MCF 10A (cell line): ENCODE data around the gene INVS. TPM values are rescaled to one million over a fixed set of nuclear protein-coding genes. Genes with fewer than 3 reads are reported as not detected.
A peak's percentile ranks its signal among the peaks of the same experiment; 100 is the strongest.
"Not testable (repeated sequence)": the region's sequence is repeated elsewhere in the genome, so short reads cannot be mapped to it uniquely, and the experiment has no call there.

Experiments
- BruUV-seq: library from RNA; stranded (reverse); fragments of 400-500 nt; replicated peaks from 2 replicates; lab custom pipeline; 2021; lab: Mats Ljungman, UMichigan
- CTCF ChIA-PET: fragments of 300-600 bp; sonication (Branson Sonifier 250); formaldehyde crosslinking; extraction: SDS; loops from one replicate; lab custom pipeline; 2021; ENCODE audit warnings: antibody characterized with exemption, inconsistent platforms; lab: Yijun Ruan, JAX
- POLR2A ChIA-PET: fragments of 300-600, 350-650 bp; sonication (Branson Sonifier 250); formaldehyde crosslinking; extraction: SDS; loops from one replicate; lab custom pipeline; 2020; ENCODE audit warnings: antibody characterized with exemption, inconsistent platforms; lab: Yijun Ruan, JAX
- DNase-seq: peaks from one replicate; pipeline ENCODE4 v3.0.0-alpha.2; 2018; ENCODE audit not compliant: unreplicated experiment
- H3K27ac Mint-ChIP-seq: one replicate; pipeline ENCODE4 v1.8.0; 2022; ENCODE audit warnings: mild to moderate bottlenecking, low read depth, mixed read lengths; ENCODE audit not compliant: unreplicated experiment
- H3K27me3 Mint-ChIP-seq: one replicate; pipeline ENCODE4 v1.8.0; 2022; ENCODE audit warnings: mixed read lengths; ENCODE audit not compliant: insufficient read depth, unreplicated experiment
- H3K36me3 Mint-ChIP-seq: one replicate; pipeline ENCODE4 v1.8.0; 2022; ENCODE audit warnings: mild to moderate bottlenecking, moderate library complexity, mixed read lengths; ENCODE audit not compliant: insufficient read depth, unreplicated experiment
- H3K4me1 Mint-ChIP-seq: one replicate; pipeline ENCODE4 v1.8.0; 2022; ENCODE audit warnings: mixed read lengths; ENCODE audit not compliant: insufficient read depth, unreplicated experiment
- H3K4me3 Mint-ChIP-seq: one replicate; pipeline ENCODE4 v1.8.0; 2022; ENCODE audit warnings: mild to moderate bottlenecking, moderate library complexity, mixed read lengths; ENCODE audit not compliant: unreplicated experiment
- H3K9me3 Mint-ChIP-seq: one replicate; pipeline ENCODE4 v1.8.0; 2022; ENCODE audit warnings: mixed read lengths; ENCODE audit not compliant: unreplicated experiment
- intact Hi-C: fragments of 100-400 bp; cut with micrococcal nuclease; formaldehyde crosslinking; loops from 2 replicates; pipeline ENCODE4 v1.14.1; 2022
- total RNA-seq: library from RNA; stranded (reverse); gene quantifications from 2 replicates; pipeline ENCODE4 v1.2.3, GENCODE V29; 2022
- TF ChIP-seq, protein P1 (sequence below): fragments of 200-600 bp; IDR thresholded peaks from one replicate; pipeline ENCODE4 v1.8.0; 2022; ENCODE audit warnings: antibody characterized with exemption, mild to moderate bottlenecking; ENCODE audit not compliant: unreplicated experiment

INVS gene
- total RNA-seq, 1 experiment from 2014 or later = 21.9 TPM

DNA sequence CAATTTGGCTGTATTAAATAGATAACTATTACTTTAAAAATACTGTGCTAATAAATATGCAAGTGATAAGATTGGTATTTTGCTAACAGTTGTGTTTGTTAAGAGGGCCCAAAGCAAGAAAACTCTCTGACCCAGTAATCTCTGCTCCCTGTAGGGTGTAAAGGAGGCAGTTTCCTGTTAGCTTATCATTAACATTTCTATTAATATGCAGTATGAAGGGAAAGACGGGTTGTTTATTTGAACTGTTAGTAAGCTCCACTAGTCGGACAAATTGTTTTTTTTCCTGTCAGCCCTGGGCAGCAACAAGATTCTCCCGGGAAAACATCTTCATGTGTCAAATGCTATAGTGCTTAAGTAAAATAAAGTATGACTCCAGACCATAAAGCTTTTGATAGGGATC lies 35.9 kb upstream of the INVS start:
- H3K27ac Mint-ChIP-seq = no peak overlapping the region
- ChIA-PET CTCF (interaction anchor here (0.5 to 1.6 kb wide), 6 partner anchors 12 to 919 kb away, joined by 3 to 4 read pairs (median 3); no protein-coding TSS in a partner anchor), POLR2A (interaction anchor here (0.8 kb wide), 1 partner anchor 825 kb away, joined by 3 read pairs; no protein-coding TSS in a partner anchor)
- no peaks in the 10 kb centered on the region for H3K27me3 Mint-ChIP-seq
- no TSS peak for BruUV-seq
- H3K4me3 Mint-ChIP-seq = no peak overlapping the region
- DNase-seq = no peak
- no peaks in the 10 kb centered on the region for H3K9me3 Mint-ChIP-seq
- TF ChIP-seq, protein P1, sequence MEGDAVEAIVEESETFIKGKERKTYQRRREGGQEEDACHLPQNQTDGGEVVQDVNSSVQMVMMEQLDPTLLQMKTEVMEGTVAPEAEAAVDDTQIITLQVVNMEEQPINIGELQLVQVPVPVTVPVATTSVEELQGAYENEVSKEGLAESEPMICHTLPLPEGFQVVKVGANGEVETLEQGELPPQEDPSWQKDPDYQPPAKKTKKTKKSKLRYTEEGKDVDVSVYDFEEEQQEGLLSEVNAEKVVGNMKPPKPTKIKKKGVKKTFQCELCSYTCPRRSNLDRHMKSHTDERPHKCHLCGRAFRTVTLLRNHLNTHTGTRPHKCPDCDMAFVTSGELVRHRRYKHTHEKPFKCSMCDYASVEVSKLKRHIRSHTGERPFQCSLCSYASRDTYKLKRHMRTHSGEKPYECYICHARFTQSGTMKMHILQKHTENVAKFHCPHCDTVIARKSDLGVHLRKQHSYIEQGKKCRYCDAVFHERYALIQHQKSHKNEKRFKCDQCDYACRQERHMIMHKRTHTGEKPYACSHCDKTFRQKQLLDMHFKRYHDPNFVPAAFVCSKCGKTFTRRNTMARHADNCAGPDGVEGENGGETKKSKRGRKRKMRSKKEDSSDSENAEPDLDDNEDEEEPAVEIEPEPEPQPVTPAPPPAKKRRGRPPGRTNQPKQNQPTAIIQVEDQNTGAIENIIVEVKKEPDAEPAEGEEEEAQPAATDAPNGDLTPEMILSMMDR = no peak
- intact Hi-C loops = no loop called here
- H3K4me1 Mint-ChIP-seq = peaks cover 9% of the 10 kb centered on the region
- peaks cover 12% of the 10 kb centered on the region for H3K36me3 Mint-ChIP-seq

DNA sequence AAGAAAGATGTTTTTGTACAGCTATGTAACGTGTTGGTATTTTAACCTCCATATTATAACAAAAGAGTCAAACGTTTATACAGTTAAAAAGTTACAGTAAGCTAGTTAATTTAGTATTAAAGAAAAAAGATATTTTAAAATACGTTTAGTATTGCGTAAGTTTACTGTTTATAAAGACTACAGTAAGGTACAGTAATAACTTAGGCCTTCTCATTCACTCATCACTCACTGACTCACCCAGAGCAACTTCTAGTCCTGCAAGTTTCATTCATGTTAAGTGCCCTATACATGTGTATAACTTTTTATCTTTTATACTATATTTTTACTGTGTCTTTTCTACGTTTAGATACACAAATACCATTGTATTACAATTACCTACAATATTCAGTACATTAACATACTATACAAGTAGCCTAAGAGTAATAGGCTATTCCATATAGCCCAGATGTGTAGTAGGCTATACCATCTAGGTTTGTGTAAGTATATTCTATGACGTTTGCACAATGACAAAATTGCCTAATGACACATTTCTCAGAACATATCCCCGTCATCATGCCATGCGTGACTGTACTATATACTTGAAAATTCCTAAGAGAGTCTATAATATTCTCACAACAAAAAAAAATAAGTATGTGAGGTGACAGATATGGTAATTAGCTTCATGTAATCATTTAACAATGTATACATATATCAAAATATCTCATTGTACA lies 34.0 kb upstream of the INVS start:
- Mint-ChIP-seq H3K9me3 (no peaks in the 10 kb centered on the region), H3K27ac (no peak overlapping the region), H3K27me3 (no peaks in the 10 kb centered on the region), H3K36me3 (peaks cover 7% of the 10 kb centered on the region), H3K4me3 (no peak overlapping the region), H3K4me1 (peaks cover 9% of the 10 kb centered on the region)
- ChIA-PET POLR2A (interaction anchor here (0.5 to 1.0 kb wide), 5 partner anchors 20 to 34 kb away, joined by 3 to 5 read pairs (median 4); partner anchors contain the start of genes ERP44 and INVS), CTCF (interaction anchor here (1.5 kb wide), 1 partner anchor 536 kb away, joined by 3 read pairs; no protein-coding TSS in a partner anchor)
- intact Hi-C loops = no loop called here
- TF ChIP-seq, protein P1 = no peak
- no TSS peak for BruUV-seq
- peak; percentile 61 for DNase-seq

DNA sequence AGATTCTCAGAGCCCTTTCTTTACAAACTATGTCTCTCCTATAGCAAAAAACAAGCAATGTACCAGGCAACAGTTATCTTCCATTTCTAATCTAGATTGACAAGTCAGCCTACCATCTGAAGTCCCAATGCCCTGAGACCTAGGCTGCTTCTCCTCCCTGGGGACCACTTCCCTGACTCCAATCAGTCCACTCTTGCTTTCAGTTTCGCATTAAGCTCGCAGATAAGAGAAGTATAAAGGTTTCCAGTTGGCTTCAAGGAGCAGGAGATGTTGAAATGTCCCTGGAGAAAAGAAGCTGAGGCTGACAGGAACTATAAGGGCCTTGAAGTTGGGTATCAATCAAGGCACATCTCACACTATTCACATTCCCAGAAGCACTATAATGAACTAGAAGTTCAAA lies 32.5 kb upstream of the INVS start:
- H3K27me3 Mint-ChIP-seq = no peaks in the 10 kb centered on the region
- no peaks in the 10 kb centered on the region for H3K9me3 Mint-ChIP-seq
- CTCF ChIA-PET = interaction anchor here (1.1 to 1.3 kb wide), 2 partner anchors 8 to 23 kb away, joined by 3 read pairs; no protein-coding TSS in a partner anchor
- H3K36me3 Mint-ChIP-seq = peaks cover 7% of the 10 kb centered on the region
- no peak overlapping the region for H3K4me3 Mint-ChIP-seq
- H3K4me1 Mint-ChIP-seq = peaks cover 9% of the 10 kb centered on the region
- no peak for DNase-seq
- BruUV-seq = no TSS peak
- TF ChIP-seq, protein P1 = no peak
- H3K27ac Mint-ChIP-seq = no peak overlapping the region
- intact Hi-C loops = no loop called here
- POLR2A ChIA-PET = no interaction called here

DNA sequence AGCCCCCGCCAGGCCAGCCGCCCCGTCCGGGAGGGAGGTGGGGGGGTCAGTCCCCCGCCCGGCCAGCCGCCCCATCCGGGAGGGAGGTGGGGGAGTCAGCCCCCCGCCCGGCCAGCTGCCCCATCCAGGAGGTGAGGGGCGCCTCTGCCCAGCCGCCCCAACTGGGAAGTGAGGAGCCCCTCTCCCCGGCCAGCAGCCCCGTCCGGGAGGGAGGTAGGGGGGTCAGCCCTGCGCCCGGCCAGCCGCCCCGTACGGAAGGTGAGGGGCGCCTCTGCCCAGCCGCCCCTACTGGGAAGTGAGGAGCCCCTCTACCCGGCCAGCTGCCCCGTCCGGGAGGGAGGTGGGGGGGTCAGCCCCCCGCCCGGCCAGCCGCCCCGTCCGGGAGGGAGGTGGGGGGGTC lies 31.1 kb upstream of the INVS start:
- H3K27ac Mint-ChIP-seq, H3K4me1 Mint-ChIP-seq, POLR2A ChIA-PET, H3K27me3 Mint-ChIP-seq, H3K4me3 Mint-ChIP-seq, intact Hi-C loops, DNase-seq, BruUV-seq, H3K9me3 Mint-ChIP-seq, H3K36me3 Mint-ChIP-seq: not testable (repeated sequence)
- CTCF ChIA-PET = interaction anchor here (0.6 kb wide), 1 partner anchor 52 kb away, joined by 4 read pairs; no protein-coding TSS in a partner anchor

DNA sequence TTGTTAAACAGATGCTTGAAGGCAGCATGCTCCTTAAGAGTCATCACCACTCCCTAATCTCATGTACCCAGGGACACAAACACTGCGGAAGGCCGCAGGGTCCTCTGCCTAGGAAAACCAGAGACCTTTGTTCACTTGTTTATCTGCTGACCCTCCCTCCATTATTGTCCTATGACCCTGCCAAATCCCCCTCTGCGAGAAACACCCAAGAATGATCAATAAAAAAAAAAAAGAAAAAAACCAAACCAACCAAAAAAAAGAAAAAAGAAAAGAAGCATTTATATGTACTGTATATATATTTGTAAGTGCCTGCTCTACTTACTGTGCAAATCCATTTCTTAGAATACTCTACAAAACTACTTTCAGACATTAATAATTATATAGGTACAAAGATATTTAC lies 30.0 kb upstream of the INVS start:
- CTCF ChIA-PET, H3K27ac Mint-ChIP-seq, H3K9me3 Mint-ChIP-seq, H3K4me1 Mint-ChIP-seq, H3K4me3 Mint-ChIP-seq, BruUV-seq, DNase-seq, intact Hi-C loops, POLR2A ChIA-PET, H3K27me3 Mint-ChIP-seq, H3K36me3 Mint-ChIP-seq: not testable (repeated sequence)
